ENCODE measurements around the gene MCC.

DNA sequence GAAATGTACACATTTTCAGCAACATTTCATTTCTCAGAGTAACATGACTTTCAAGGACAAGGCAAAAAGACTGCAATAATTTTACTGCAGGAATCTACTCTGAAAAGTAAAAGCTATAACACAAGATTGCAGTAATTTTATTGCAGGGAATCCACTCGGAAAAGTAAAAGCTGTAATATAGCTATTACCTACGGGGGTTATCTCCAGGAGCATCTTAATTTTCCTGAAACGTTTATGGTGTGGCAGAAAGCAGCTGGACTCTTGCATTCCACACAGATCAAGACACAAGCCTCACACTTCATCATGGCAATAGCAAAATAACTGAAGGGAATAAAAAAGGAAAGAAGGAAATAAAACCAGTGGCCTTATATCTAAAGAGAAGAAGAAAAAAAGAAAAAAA is 224.7 kb downstream of the MCC start:
- TF ChIP-seq, protein P1, sequence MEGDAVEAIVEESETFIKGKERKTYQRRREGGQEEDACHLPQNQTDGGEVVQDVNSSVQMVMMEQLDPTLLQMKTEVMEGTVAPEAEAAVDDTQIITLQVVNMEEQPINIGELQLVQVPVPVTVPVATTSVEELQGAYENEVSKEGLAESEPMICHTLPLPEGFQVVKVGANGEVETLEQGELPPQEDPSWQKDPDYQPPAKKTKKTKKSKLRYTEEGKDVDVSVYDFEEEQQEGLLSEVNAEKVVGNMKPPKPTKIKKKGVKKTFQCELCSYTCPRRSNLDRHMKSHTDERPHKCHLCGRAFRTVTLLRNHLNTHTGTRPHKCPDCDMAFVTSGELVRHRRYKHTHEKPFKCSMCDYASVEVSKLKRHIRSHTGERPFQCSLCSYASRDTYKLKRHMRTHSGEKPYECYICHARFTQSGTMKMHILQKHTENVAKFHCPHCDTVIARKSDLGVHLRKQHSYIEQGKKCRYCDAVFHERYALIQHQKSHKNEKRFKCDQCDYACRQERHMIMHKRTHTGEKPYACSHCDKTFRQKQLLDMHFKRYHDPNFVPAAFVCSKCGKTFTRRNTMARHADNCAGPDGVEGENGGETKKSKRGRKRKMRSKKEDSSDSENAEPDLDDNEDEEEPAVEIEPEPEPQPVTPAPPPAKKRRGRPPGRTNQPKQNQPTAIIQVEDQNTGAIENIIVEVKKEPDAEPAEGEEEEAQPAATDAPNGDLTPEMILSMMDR (IDR thresholded peaks at IDR 0.05): no peak
- no peak for TF ChIP-seq EZH2 (IDR thresholded peaks at IDR 0.05)
